ENCODE results near the gene KSR1.

KSR1 gene

GRCh38 chr17:27457731-27458523 is 1.7 kb downstream of the KSR1 start:
- no peak overlapping the region for H3K27ac ChIP-seq
- TF ChIP-seq ZFX (IDR thresholded peaks at IDR 0.05; ENCODE audit: borderline replicate concordance) (no peak), CTCF (IDR thresholded peaks at IDR 0.05) (no peak)

DNA sequence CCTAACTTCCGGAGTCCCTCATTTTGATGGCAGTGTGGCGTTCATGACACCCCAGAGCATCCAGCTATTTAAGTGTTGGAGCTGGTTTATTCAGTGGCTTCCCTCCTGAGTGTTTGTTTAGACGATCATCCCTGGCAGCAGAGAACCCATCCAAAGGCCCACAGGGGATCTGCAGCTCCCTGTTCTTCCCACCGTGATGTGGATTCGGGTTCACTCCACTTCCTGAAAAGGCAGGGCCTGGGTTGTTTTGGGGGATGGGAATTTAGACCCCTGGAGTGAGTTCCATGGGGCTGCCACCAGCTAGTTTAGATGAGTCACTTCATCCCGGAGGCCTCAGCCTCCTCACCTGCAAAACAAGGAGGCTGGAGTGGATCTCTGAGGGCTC is 2.3 kb downstream of the KSR1 start:
- H3K27ac ChIP-seq: no peak overlapping the region
- TF ChIP-seq CTCF (IDR thresholded peaks at IDR 0.05): no peak
- TF ChIP-seq ZFX (IDR thresholded peaks at IDR 0.05; ENCODE audit: borderline replicate concordance): no peak

DNA sequence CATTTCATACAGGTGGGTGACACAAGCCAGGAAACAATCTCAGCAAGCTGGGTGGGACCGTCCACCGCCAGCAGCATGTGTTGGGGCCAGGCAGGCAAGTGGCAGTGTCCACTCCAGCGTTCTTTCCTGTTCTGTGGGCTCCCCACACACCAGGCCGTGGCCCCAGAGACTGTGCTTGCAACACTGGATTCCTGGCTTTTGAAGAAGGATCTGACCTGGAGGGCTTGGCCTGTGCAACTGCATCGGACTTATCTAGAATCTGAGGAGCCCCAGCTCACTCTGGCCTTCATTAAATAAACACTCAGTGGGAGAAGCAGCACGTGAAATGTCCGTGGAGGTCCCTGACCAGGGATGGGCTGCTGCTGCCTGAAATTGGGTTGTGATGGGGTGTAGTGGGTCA is 3.2 kb downstream of the KSR1 start:
- H3K27ac ChIP-seq: no peak overlapping the region
- TF ChIP-seq ZFX (IDR thresholded peaks at IDR 0.05; ENCODE audit: borderline replicate concordance): no peak
- no peak for TF ChIP-seq CTCF (IDR thresholded peaks at IDR 0.05)

- no peak overlapping the region for H3K27ac ChIP-seq
- TF ChIP-seq ZFX (IDR thresholded peaks at IDR 0.05; ENCODE audit: borderline replicate concordance) (no peak), CTCF (IDR thresholded peaks at IDR 0.05) (no peak)
Observed at GRCh38 chr17:27460196-27460725, 4.0 kb downstream of the KSR1 start.

- no peak for TF ChIP-seq CTCF (IDR thresholded peaks at IDR 0.05)
- no peak for TF ChIP-seq ZFX (IDR thresholded peaks at IDR 0.05; ENCODE audit: borderline replicate concordance)
- H3K27ac ChIP-seq: no peak overlapping the region
Observed at GRCh38 chr17:27461192-27461859, 5.1 kb downstream of the KSR1 start.

GRCh38 chr17:27462149-27462548 is 5.9 kb downstream of the KSR1 start:
- no peak overlapping the region for H3K27ac ChIP-seq
- TF ChIP-seq ZFX (IDR thresholded peaks at IDR 0.05; ENCODE audit: borderline replicate concordance) (no peak), CTCF (IDR thresholded peaks at IDR 0.05) (no peak)

DNA sequence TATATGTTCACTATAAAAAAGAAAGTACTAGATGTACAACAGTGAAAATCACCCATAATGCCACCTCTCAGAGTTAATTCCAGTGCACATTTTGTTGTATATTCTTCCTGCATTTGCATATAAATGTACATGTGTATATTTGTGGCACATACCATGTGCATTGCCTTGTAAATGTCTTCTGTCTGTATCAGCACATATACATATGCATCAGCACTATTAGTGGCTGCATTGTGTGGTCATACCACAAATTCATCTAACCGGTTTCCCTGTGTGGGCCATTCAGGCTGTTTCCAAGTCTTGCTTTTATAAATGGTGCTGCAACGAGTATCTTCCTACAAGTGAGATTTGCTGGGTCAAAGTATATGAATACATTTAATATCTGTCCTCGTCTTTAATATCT is 6.5 kb downstream of the KSR1 start:
- no peak overlapping the region for H3K27ac ChIP-seq
- TF ChIP-seq ZFX (IDR thresholded peaks at IDR 0.05; ENCODE audit: borderline replicate concordance) (no peak), CTCF (IDR thresholded peaks at IDR 0.05) (no peak)

Measured in 22Rv1 (cell line).